Measurements from ENCODE around the gene IL10. TPM values are rescaled to one million over a fixed set of nuclear protein-coding genes. Genes with fewer than 3 reads are reported as not detected.
"Not testable (repeated sequence)": the region's sequence is repeated elsewhere in the genome, so short reads cannot be mapped to it uniquely, and the experiment has no call there.

Gene IL10
- total RNA-seq, 1 donor from 2014 or later, result not detected

DNA sequence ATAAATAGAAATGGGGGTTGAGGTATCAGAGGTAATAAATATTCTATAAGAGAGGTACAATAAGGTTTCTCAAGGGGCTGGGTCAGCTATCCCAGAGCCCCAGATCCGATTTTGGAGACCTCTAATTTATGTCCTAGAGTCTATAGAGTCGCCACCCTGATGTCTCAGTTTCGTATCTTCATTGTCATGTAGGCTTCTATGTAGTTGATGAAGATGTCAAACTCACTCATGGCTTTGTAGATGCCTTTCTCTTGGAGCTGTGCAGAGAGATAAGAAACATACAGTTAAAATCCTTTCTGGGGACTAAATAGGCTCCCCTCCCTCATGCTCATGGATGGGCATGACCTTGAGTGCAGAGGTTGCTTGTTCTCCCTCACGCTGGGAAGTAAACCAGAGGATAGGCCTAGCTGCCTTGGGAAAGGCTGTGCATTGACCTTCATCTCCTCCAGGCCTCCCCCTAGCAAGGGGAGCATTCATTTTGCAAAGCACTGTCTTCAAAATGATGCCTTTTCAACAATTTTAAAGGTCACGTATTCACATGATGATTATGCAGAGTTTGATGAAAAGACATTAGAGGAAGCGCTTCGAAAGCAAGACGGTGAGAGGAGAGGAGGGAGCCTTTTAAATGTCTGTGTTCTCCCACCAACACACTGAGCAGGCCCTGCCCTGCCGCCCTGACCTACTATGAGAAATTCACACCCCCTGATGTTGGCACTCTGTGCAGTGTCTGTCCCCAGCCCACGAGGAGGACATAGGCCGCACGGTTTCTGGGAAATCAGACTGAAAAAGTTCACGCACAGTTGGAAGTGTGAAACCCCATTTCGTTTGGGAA is 3.6 kb downstream of the IL10 start:
- H3K4me3 ChIP-seq (ENCODE audit: low read depth, low read length), result no peak overlapping the region
- no peak for DNase-seq (ENCODE audit: low read depth)
- TF ChIP-seq, protein P1, sequence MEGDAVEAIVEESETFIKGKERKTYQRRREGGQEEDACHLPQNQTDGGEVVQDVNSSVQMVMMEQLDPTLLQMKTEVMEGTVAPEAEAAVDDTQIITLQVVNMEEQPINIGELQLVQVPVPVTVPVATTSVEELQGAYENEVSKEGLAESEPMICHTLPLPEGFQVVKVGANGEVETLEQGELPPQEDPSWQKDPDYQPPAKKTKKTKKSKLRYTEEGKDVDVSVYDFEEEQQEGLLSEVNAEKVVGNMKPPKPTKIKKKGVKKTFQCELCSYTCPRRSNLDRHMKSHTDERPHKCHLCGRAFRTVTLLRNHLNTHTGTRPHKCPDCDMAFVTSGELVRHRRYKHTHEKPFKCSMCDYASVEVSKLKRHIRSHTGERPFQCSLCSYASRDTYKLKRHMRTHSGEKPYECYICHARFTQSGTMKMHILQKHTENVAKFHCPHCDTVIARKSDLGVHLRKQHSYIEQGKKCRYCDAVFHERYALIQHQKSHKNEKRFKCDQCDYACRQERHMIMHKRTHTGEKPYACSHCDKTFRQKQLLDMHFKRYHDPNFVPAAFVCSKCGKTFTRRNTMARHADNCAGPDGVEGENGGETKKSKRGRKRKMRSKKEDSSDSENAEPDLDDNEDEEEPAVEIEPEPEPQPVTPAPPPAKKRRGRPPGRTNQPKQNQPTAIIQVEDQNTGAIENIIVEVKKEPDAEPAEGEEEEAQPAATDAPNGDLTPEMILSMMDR (conservative IDR thresholded peaks at IDR 0.05; ENCODE audit: low read depth, low read length), result no peak

DNA sequence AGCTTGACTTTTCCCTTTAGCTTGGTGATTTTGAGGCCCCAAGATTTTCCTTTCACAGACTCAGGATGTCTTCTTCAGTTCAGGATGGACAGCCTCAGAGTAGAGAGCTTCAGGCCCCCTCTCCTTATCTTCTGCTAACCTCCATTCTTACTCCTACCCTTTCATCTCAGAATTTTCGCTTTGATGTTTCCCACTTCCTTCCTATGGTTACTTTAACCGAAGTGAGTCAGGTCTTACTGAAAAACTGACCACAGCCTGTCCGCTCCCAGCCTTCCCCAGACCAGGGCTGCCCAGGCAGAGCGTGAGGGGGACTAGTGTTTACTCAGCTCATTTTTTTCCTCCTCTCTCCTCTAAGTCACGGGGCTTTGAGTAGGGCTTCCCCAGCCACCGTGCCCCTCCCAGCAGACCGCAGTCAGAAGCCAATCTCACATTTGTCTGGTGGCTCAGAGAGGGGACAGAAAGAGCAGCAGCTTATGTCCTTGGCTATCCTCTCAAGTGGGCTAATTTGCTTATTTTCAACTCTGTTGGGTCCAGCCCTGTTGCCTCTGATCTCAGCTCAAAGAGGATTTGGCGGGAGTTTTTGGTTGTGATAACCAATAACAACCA is 5.9 kb downstream of the IL10 start:
- H3K4me3 ChIP-seq (ENCODE audit: low read depth, low read length), result no peak overlapping the region

DNA sequence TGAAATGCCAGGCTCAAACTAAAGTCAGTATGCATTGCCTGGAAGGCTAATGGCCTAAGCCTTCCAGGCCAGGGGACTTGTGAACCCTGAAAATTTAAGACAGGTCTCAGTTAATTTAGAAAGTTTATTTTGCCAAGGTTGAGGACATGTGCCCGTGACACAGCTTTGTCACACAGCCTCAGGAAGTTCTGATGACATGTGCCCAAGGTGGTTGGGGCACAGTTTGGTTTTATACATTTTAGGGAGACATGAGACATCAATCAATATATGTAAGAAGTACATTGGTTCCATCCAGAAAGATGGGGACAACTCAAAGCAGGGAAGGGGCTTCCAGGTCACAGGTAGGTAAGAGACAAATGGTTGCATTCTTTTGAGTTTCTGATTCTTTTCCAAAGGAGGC is 6.5 kb downstream of the IL10 start:
- not testable (repeated sequence) for H3K4me3 ChIP-seq (ENCODE audit: low read depth, low read length); DNase-seq (ENCODE audit: low read depth)

More for the DNA sequence above, 5.9 kb downstream of the IL10 start:
- DNase-seq (ENCODE audit: low read depth), result peak; percentile 39
- TF ChIP-seq, protein P1 (conservative IDR thresholded peaks at IDR 0.05; ENCODE audit: low read depth, low read length), result no peak

DNA sequence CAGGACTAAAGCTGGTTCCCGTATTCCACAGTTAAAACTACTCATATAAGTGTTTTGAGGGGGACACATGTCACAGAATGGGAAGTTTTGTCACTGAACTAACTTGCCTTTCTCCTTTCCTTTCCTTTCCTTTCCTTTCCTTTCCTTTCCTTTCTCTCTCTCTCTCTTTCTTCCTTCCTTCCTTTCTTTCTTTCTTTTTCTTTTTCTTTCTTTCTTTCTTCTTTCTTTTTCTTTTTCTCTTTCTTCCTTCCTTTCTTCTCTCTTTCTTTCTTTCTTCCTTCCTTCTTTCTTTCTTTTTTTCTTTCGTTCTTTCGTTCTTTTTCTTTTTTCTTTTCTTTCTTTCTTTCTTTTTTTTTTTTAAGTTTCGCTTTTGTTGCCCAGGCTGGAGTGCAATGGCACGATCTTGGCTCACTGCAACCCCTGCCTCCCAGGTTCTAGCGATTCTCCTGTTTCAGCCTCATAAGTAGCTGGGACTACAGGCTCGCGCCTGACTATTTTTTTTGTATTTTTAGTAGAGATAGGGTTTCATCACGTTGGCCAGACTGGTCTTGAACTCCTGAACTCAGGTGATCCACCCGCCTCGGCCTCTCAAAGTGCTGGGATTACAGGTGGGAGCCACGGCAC is 9.4 kb downstream of the IL10 start:
- H3K4me3 ChIP-seq (ENCODE audit: low read depth, low read length); DNase-seq (ENCODE audit: low read depth): not testable (repeated sequence)

DNA sequence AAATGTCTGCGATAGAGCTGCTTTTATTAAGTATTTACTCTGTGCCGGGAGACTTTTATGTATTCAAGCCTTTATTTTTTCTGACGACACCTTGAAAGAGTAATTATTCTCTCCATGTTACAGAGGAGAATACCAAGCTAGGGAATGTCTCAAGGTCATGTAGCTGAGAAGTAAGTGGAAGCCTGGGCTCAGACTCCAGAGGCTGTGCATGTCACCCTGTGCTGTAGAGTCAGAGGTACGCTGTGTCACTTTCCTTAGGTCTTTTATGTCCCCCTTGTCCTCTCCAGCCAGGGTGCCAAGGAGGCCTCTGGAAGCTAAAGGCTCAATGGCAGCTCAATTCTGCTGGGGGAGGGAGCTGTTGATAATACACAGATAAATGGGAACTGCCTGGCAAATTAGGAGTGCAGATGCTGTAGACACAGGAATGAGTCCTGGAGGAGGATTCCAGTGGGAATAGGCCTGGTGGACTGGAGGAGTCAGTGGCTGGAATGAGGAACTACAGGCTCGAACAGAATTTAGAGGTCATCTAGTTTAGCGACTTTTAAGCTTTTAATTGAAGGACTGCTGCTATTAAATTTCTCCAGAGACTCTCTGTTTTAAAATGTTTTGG is 11.0 kb downstream of the IL10 start:
- H3K4me3 ChIP-seq (ENCODE audit: low read depth, low read length), result no peak overlapping the region
- DNase-seq (ENCODE audit: low read depth), result no peak
- TF ChIP-seq, protein P1 (conservative IDR thresholded peaks at IDR 0.05; ENCODE audit: low read depth, low read length), result peak; percentile 30

DNA sequence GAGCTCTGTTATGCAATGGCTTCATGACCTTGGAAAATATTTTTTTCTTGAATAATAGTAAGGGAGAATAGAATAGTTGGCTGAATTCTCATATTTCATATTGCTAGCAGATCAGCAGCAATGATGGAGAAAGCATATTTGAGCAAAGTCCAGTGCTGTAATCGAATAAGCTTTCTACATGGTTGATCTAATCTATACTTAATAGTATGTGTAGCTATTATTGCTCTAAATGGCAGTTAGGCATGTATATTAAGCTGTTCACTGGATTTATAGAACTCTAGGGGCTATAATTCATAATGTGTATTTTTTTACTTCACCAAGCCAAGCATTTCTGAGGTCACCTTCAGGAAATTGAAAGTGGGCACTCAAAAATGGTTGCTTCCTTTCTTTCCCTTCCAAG is 11.7 kb downstream of the IL10 start:
- TF ChIP-seq, protein P1 (conservative IDR thresholded peaks at IDR 0.05; ENCODE audit: low read depth, low read length), result no peak
- H3K4me3 ChIP-seq (ENCODE audit: low read depth, low read length), result no peak overlapping the region

DNA sequence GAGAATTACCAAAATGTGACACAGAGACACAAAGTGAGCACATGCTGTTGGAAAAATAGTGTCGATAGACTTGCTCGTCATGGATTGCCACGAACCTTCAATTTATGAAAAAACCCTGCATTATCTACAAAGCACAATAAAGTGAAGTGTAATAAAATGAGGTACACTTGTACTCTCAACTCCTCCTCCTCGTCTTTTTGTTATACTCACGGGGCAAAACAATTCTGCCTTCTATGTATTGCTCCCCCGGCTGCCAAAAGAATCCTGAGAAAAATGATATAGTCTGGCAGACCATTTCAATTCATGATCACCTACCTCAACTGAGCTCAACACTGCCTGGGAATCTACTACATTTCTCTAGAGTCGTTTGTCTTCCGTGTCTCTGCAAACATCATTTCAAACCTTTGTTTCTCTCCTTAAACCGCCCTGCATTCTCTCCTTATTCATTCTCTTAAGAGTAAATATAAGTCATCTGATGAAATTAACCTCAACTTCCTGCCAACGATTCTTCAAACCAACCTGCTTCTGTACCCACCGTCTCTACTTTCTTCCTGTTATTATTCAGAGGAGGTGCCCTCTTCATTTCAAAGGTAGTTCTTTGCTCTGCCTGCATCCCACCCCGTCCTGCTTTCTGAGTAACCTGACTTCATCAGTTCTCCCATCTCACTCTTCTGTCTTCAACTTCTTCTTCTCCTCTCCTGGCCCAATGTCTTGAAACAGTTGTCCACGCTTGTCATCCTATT is 14.6 kb downstream of the IL10 start:
- TF ChIP-seq, protein P1 (conservative IDR thresholded peaks at IDR 0.05; ENCODE audit: low read depth, low read length), result no peak
- no peak overlapping the region for H3K4me3 ChIP-seq (ENCODE audit: low read depth, low read length)
- DNase-seq (ENCODE audit: low read depth), result no peak

More for the DNA sequence above, 11.7 kb downstream of the IL10 start:
- no peak for DNase-seq (ENCODE audit: low read depth)

Data from epithelial cell of proximal tubule (primary cell).